GM18909 (cell line): ENCODE data around the gene ATRN.
"Not testable (repeated sequence)": the region's sequence is repeated elsewhere in the genome, so short reads cannot be mapped to it uniquely, and the experiment has no call there.

Experiments used
- ATAC-seq: cut with Tn5 transposase; IDR thresholded peaks from one replicate; pipeline ENCODE4 v1.9.1; 2021; ENCODE audit warnings: mild to moderate bottlenecking; ENCODE audit not compliant: unreplicated experiment, poor library complexity

ATRN gene

GRCh38 chr20:3470627-3471396 is at the start of gene ATRN:
ATRN (plus strand) TSS chr20:3471018; CDS start chr20:3471108, 90 bp downstream.
- ATAC-seq, result peak; percentile 83

- ATAC-seq, result no peak
These were observed 48.8 kb upstream of the ATRN start for GRCh38 chr20:3421985-3422384.

GRCh38 chr20:3423126-3423525 is 47.7 kb upstream of the ATRN start:
- no peak for ATAC-seq

GRCh38 chr20:3426766-3427165 is 44.1 kb upstream of the ATRN start:
- not testable (repeated sequence) for ATAC-seq

- ATAC-seq, result peak; percentile 93
These were observed 40.3 kb upstream of the ATRN start for GRCh38 chr20:3430376-3431069.

- ATAC-seq, result no peak
These were observed 39.7 kb upstream of the ATRN start for GRCh38 chr20:3431109-3431508.

- no peak for ATAC-seq
These were observed 38.0 kb upstream of the ATRN start for GRCh38 chr20:3432844-3433243.

GRCh38 chr20:3433744-3434143 is 37.1 kb upstream of the ATRN start:
- no peak for ATAC-seq

- ATAC-seq, result no peak
These were observed 36.6 kb upstream of the ATRN start for GRCh38 chr20:3434232-3434631.

- no peak for ATAC-seq
These were observed 33.8 kb upstream of the ATRN start for GRCh38 chr20:3436864-3437574.

GRCh38 chr20:3446779-3447178 is 24.0 kb upstream of the ATRN start:
- ATAC-seq, result no peak

GRCh38 chr20:3447321-3447720 is 23.5 kb upstream of the ATRN start:
- no peak for ATAC-seq

- no peak for ATAC-seq
These were observed 21.5 kb upstream of the ATRN start for GRCh38 chr20:3449319-3449718.

- no peak for ATAC-seq
These were observed 18.7 kb upstream of the ATRN start for GRCh38 chr20:3452136-3452535.

GRCh38 chr20:3452690-3453089 is 18.1 kb upstream of the ATRN start:
- no peak for ATAC-seq

- no peak for ATAC-seq
These were observed 16.0 kb upstream of the ATRN start for GRCh38 chr20:3454831-3455230.

- no peak for ATAC-seq
These were observed 14.2 kb upstream of the ATRN start for GRCh38 chr20:3456648-3457047.

- no peak for ATAC-seq
These were observed 10.9 kb upstream of the ATRN start for GRCh38 chr20:3459881-3460307.

- no peak for ATAC-seq
These were observed 9.5 kb upstream of the ATRN start for GRCh38 chr20:3461211-3461771.

- no peak for ATAC-seq
These were observed 8.7 kb upstream of the ATRN start for GRCh38 chr20:3461911-3462677.
